GM21390 (cell line): ENCODE measurements around the gene MGAT5B.
"Not testable (repeated sequence)": the region's sequence is repeated elsewhere in the genome, so short reads cannot be mapped to it uniquely, and the experiment has no call there.

ENCODE experiments used
- ATAC-seq: cut with Tn5 transposase; IDR thresholded peaks from one replicate; pipeline ENCODE4 v1.9.1; 2021; ENCODE audit not compliant: unreplicated experiment

Gene MGAT5B, protein sequence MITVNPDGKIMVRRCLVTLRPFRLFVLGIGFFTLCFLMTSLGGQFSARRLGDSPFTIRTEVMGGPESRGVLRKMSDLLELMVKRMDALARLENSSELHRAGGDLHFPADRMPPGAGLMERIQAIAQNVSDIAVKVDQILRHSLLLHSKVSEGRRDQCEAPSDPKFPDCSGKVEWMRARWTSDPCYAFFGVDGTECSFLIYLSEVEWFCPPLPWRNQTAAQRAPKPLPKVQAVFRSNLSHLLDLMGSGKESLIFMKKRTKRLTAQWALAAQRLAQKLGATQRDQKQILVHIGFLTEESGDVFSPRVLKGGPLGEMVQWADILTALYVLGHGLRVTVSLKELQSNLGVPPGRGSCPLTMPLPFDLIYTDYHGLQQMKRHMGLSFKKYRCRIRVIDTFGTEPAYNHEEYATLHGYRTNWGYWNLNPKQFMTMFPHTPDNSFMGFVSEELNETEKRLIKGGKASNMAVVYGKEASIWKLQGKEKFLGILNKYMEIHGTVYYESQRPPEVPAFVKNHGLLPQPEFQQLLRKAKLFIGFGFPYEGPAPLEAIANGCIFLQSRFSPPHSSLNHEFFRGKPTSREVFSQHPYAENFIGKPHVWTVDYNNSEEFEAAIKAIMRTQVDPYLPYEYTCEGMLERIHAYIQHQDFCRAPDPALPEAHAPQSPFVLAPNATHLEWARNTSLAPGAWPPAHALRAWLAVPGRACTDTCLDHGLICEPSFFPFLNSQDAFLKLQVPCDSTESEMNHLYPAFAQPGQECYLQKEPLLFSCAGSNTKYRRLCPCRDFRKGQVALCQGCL

DNA sequence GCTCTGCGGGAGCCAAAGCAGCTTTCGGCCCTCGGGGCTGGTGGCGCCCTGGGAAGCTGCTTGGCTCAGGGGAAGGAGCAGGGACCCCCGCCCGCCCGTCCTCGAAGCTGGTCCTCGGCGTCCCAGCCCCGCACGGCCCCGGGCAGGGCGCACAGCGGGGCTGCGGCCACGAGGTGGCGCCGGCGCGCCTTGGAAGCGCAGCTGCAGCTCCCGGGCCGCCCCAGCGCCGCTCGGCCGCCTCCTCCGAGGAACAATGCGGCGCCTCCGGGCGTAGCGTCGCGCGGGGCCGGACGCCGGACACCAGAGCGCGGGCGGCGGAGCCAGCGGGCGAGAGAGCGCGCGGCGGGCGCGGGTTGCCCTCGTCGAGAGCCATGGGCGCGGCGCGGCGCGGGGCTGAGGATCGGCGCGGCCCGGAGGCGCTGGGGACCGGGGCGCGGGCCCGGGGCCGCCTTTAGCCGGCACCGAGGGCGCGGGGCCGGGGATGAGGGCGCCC lies at the start of gene MGAT5B:
Gene MGAT5B (plus strand): TSS at position 229 of the 493 bp plus-strand sequence. CDS start 626 bp downstream, outside the sequence.
- ATAC-seq: no peak

DNA sequence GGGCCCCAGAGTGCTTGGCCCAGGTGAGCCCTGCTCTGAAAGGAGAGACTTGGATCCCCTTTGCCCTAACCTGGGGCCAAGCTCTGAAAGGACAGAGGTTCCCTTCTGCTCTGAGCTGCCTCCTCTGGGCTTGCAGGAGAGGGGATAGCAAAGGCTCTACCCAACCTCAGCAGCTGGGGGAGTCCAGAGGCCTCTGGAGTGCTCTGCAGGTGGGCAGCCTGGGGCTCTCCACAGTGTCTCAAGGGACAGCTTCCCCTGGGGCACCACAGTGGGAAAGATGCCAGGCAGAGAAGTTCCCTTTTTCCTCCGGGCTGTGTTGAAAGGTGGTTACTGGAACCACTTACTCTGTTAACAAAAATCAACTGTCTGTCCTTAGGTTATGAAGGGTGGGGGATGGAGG lies 48.2 kb upstream of the MGAT5B start:
- no peak for ATAC-seq

DNA sequence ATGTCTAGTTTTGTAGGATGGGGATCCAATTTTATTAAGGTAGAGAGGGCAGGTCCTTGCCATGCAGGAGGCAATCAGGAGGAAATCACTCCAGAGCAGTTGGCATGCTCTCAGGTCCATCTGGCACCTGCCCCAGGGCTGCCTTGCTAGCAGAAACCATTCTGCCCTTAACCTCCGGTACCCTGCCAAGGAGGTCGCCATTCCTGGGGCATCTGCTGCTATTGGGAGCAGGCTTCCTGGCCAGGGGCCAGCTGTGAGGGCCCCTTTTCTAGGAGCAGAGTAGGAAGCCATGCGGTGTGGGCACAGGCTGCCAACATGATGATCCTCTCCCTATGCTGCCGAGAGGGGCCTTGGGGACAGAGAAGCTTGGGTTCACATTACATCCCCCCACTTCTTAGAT lies 47.6 kb upstream of the MGAT5B start:
- ATAC-seq: no peak

DNA sequence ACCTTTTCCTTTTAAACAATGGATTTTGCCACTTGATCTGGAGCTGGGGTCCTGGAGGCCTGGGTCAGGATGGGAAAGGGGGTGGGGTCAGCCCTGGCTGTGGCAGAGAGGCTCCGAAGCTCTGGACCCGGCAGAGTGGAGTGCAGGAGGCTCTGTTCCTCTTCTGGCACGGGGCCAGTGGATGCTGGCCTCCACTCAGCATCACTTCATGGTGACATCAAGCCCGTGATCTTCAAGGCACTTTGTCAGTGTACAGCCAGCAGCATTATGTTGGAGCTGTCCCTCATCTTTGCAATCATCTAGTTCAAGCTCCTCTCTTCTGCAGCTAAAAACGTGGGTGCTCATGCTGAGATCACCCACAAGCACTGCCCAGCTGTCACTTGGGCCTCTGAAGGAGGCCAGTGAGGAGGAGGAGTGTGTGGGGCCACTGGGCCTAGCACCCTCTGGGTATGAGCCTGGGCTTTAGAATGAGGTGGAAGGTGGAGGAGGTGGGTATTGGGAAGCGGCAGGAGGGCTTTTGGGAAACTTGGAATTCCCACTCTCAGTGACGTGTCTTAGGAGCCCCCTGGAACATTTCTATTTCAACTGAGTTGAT lies 45.9 kb upstream of the MGAT5B start:
- no peak for ATAC-seq

DNA sequence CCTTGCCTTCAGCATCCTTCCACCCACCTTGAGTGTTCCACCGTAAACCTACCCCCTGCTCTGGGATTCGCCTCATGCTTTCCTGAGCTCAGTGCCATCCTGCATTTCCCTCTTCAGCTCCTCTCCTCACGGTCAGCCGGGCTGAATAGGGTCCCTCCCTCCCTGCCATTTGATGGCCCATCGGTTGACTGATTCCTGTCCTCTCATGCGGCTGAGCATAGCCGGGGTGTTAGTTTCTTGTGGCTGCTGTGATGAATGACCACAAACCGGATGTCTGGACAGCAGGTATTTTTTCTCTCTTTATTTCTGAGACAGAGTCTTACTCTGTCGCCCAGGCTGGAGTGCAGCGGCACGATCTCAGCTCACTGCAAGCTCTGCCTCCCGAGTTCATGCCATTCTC lies 44.1 kb upstream of the MGAT5B start:
- ATAC-seq: no peak

DNA sequence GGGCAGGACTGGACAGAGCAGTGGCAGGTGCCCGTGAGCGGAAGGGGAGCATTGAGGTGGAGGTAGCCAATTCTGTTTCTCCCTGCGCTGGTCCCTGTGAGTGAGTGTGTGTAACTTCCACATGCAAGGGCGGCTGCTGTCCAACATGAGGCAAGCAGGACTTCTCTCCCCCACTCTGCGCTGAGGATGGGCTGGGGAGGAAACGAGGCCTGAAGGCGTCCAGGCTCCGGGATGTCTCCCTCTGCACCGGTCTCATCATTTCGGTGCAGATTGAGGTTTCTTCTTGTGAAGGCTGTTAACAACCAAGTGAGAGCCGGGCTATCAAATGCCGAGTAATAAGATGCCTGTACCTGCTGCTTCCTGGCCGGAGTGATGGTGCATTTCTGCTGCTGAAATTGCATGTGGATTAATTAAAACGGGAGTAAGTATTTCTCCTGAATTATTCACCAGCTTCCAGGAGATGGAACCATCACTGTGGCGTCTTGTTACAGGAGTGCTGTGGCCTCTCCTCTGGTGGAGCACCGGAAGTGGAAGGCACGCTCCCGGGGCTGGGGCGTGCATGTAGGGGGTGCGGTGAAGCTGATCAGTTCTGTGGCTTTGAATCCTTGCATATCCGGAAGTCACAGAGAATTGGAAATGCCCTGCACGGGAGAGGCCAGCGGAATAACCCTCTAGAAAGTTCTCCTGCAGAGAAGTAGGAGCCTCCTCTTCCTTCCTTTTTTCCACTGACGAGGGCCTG lies 41.7 kb upstream of the MGAT5B start:
- ATAC-seq: no peak

DNA sequence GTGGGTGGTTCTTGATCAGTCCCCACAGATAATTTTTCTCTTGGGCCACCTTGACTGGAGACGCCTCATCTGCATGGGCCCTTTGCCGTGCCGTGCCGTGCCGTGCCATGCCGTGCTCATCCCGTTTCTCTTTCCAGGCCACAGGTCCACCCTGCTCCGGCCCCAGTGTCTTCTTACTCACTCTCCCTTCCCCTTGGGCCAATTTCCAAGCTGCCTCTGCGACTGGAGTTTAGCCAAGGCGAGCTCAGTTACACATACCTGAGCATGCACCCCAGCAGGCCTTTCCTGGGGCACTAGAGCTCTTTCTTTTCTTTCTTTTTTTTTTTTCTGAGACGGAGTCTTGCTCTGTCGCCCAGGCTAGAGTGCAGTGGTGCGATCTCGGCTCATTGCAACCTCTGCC lies 40.5 kb upstream of the MGAT5B start:
- ATAC-seq: no peak

DNA sequence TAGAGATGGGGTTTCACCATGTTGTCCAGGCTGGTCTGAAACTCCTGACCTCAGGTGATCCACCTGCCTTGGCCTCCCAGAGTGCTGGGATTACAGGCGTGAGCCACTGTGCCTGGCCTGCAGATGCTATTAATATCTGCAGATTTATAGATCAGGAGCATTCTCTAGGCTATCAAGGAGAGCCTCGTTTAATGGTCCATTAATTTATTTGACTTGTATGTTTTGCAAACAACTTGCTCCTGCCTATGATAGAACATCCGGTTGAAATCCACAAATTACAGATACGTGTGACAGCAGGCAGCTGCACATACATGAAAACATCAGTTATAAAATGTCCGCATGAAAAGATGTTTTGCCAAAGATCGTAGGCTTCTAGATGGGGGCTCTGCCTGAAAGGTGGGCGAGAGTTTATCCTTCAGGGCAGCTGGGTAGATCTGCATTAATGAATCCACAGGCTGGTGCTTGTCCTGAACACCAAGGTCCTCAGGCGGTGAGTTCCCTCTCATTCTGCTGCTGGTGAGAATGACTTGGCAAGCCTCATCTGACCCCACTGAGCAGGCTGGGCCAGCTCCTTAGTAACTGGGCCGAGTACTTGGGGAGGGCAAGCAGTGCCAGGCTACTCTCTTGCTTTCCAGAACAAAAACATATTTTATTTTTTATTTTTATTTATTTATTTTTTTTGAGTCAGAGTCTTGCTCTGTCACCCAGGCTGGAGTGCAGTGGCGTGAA lies 37.1 kb upstream of the MGAT5B start:
- no peak for ATAC-seq

DNA sequence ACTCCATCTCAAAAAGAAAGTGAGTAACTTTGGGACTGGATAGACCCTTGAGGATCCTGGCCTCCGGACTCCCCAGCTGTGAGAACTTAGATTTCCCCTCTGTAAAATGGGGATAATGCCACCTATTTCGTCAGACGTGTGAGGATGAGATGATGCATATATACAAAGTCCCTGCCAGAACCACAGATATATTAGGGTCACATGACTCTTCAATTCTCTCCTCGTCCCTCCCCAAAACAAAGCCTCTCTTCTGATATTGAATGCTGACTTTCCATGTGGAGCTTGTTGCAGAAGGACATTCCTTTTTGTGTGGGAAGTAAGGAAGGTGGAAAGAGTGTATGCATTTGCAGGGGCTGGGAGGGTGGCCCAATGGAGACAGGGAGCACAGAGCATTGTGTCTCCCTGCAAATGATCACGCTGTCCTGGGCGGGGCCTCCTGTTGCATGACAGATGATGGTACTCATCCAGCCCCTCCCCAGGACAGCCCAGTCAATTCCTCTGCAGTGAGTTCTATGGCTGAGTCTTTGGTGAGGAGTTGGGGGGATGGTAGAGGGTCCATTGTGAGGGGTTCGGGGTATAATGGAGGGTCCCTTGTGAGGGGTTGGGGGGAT lies 35.1 kb upstream of the MGAT5B start:
- no peak for ATAC-seq

DNA sequence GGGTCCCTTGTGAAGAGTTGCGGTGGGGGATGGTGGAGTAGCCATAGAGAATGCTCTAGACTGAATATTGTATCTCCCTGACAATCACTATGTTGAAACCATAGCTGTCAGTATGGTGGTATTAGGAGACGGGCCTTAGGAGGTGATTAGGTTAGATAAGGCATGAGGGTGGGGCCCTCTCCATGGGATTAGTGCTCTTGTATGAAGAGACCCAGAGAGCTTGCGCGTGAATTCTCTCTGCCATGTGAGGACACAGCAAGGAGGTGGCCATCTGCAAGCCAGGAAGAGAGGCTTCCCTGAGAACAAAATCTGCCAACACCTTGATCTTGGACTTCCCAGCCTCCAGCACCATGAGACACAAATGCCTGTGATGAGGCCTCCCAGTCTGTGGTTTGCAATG lies 34.5 kb upstream of the MGAT5B start:
- ATAC-seq: no peak

DNA sequence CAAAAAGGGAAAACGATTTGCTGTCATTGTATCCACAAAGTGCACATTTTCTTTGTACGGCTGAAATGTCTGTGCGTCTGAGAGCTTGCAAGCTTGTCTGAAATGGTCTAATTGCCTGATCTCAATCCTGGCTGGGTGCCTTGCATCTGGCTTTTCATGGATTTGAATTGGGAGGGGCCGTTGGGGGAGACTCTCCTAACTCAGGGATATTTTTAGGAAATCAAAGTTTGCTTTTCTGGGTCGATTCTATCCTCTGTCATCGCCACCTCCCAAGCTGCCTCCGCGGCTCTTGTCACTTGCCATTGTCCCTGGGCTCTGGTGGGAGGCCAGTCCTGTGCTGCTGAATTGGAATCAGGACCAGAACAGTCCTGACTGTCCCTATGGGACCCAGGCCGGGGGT lies 33.3 kb upstream of the MGAT5B start:
- no peak for ATAC-seq

DNA sequence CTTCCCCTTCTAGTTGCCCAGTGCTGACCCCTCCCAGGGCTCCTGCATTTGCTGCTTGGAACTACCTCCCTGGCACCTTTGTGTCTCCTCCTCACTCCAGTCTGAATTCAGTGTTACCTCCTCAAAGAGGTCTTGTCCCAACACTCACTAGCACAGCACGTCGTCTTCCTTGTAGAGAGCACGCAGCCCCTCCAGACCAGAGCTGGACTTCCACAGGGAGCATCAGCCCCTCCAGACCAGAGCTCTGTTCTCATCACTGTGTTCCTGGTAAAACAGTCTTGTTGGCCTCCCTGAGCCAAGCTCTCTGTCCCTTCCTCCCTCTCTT lies 27.8 kb upstream of the MGAT5B start:
- ATAC-seq: no peak

DNA sequence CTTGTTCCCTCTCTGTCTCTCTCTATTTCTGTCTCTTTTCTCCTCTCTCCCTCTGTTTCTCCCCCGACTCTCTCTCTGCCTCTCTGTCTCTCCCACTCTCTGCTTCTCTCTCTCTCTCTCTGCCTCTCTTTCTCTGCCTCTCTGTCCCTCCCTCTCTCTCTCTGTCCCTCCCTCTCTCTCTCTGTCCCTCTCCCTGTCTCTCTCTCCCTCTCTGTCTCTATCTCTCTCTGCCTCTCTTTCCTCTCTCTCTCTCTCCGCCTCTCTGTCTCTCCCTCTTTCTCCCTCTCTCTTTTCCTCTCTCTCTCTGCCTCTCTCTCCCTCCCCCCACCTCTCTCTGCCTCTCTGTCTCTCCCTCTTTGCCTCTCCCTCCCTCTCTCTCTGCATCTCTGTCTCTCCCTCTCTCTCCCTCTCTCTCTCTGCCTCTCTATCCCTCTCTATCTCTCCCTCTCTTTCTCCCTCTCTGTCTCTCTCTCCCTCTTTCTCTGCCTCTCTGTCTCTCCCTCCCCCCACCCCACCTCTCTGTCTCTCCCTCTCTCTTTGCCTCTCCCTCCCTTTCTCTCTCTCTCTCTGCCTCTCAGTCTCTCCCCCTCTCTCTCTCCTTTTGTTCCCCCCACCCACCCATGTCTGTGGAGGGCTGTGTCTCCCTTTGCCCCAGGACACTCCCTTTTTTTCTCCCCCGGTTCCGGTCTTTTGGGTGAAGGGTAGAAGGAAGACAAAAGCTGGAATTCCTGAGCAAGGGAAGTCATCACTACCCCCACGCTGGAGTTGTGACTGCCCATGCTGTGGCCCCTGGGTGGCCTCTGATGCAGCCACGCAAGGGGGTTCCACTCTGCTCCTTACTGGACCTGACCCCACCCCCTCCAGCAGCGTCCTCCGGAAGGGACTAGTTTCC lies 27.1 kb upstream of the MGAT5B start:
- no peak for ATAC-seq

DNA sequence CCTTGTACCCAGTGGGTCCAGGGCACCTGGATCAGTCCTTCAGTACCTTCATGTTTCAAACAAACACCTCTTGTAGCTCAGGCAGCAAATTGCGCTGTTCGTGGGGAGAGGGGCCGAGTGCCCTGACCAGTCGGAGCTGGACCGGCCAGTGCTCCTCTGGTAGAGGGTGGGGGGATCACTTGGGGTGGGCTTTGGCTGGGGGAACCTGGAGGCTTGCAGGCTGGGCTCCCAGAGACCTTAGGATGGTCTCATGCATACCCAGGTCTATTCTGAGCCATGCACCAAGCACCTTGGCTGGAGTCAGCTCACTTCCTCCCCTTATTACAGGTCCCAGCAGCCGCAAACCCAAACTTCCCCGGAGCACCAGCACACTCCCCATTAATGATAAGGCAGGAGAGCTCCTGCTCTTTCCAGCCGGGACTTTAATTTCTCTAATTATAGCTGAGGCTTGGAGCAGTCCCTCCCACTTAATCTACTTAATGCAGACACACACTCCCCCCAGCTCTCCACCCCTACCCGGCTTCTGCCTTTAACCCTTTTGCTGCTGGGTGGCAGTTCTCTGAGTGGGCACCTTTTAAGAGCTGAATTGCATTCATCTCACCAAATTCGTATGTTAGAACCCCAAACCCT lies 26.3 kb upstream of the MGAT5B start:
- no peak for ATAC-seq

DNA sequence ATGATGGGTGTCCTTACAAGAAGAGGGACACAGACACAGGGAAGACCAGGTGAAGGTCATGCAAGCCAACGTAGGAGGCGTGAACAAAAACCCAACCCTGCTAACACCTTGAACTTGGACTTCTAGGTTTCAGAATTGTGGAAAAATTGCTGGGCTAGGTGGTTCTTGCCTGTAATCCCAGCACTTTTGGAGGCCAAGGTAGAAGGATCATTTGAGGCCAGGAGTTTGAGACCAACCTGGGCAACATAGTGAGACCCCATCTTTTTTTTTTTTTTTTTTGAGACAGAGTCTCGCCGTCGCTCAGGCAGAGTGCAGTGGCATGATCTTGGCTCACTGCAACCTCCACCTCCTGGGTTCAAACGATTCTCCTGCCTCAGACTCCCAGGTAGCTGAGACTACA lies 25.1 kb upstream of the MGAT5B start:
- ATAC-seq: not testable (repeated sequence)

DNA sequence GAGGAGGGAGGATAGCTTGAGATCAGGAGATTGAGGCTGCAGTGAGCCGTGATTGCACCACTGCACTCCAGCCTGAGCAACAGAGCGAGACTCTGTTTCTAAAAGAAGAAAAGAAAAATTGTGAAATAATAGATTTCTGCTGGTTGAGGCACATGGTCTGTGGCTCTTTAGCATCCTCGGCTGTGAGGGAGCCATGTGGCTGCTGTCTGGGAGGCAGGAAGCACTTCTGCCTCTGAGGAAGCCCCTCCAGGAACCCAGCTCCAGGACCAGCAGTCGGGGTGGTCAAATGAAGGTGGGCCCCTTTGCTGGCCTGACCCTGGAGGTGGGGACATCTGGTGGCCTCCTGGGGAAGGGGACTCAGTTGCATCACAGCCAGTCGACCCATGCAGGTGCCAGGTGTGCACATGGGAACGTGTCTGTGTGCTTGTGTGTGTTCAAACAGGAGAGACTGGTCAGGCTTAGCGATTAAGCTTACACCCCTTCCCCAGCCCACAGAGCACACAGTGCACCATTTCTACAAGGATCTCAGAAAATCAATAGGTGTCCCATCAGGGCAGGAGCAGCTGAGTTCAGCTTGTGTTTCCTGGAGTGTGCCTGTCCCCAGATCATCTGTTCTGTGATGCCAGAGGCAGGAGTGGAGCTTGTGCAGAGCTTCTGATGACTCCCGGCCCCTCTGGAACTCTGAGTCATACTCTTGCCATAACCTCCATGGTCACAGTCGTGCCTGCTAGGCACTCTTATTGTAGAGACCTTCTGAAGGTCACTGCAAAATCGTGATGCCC lies 24.3 kb upstream of the MGAT5B start:
- ATAC-seq: no peak

DNA sequence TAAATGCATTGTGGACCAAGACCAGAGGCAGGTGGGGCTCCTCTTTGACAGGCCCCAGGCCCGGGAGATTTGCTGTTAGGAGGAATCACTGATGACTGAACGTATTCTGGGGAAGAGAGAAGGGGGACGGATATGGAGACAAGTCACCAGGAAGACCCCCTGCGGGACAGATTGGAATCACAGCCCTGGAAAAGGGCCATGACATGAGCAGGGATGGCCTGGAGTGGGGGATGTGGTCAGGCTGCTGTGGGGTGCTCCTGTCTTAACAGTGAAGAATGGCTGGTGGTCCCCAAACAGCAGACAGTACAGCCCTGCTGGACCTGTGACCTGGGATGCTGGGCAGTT lies 23.7 kb upstream of the MGAT5B start:
- no peak for ATAC-seq

DNA sequence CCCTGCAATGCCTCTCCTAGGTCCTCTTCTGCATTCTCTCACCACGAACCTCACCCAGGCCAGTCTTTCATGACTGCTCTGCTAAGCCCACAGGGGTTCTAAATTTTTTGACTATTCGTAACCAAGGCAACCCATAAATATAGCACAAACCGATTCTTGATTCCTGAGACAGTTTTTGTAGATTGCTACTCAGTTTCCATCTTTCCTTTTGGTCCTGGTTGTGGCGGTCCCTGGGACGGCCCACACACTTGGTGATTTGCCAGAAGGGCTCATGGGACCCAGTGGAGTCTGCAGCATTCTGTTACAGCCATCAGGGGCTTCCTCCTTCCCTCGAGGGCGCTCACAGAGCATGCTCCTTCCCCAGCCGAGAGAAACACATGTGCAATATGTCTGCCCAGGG lies 23.4 kb upstream of the MGAT5B start:
- no peak for ATAC-seq
